HepG2 (cell line): Measurements from ENCODE around the gene STPG4.

ENCODE experiments used
- EZH2 ChIP-seq: conservative IDR thresholded peaks from 2 replicates; pipeline ENCODE4 v1.6.1; 2012; ENCODE audit warnings: mild to moderate bottlenecking, low read depth, low read length, moderate library complexity
- TOPORS ChIP-seq: sonication (generic); formaldehyde crosslinking; IDR thresholded peaks from 2 replicates; pipeline ENCODE4 v1.8.0; 2023; ENCODE audit warnings: mild to moderate bottlenecking, missing genetic modification reagents
- TF ChIP-seq, protein P1 (sequence below): IDR thresholded peaks from 2 replicates; pipeline ENCODE4 v1.6.1; 2012; ENCODE audit warnings: inconsistent platforms

DNA sequence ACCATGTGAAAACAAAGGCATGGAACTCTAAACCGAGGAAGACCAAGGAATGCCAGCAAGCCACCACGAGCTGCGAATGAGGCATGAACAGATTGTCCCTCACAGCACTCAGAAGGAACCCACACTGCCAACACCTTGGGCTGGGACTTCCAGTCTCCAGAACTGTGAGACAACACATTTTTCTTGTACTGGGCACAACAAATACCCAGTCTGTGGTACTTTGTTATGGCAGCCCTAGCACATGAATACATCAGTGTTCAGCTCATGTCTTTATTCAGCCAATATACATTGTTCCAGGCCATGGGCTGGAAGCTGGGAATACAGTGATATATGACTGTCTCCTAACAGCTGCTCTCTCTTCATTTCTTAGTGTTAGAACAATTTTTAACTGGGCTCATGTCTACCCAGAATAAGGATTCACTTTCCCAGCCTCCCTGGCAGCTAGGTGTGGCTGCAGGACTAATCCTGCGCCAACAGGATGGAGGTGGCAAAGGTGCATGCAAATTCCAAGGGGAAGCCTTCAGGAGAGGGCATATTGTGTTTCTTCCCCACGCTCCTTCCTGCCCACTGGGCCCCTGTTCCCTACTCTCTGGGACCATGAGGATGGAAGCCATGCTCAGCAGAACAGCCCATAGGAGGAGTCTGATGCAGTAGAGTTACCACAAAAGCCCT is 59.6 kb downstream of the STPG4 start:
- TF ChIP-seq TOPORS (no peak), EZH2 (no peak)
- TF ChIP-seq, protein P1, sequence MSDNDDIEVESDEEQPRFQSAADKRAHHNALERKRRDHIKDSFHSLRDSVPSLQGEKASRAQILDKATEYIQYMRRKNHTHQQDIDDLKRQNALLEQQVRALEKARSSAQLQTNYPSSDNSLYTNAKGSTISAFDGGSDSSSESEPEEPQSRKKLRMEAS = no peak
